Peyer's patch (tissue), 4 donors: Measurements from ENCODE around the gene OLFML2A. TPM values are rescaled to one million over a fixed set of nuclear protein-coding genes. Genes with fewer than 3 reads are reported as not detected.
A peak's percentile ranks its signal among the peaks of the same experiment; 100 is the strongest.
"Not testable (repeated sequence)": the region's sequence is repeated elsewhere in the genome, so short reads cannot be mapped to it uniquely, and the experiment has no call there.

Experiments used
- DNase-seq, 3 donors: peaks; one replicate each; pipeline ENCODE4 v3.0.0-alpha.2; 2017 to 2019
- H3K27ac ChIP-seq, 4 donors: fragments of 200-600 bp; sonication (generic); one replicate each; pipeline ENCODE4 v1.5.1; 2016 to 2019
- H3K27me3 ChIP-seq, 2 donors: fragments of 200-600 bp; sonication (generic); one replicate each; pipeline ENCODE4 v1.5.1; 2019
- H3K36me3 ChIP-seq, 3 donors: fragments of 200-600 bp; sonication (generic); one replicate each; pipeline ENCODE4 v1.5.1; 2016 to 2019
- H3K4me1 ChIP-seq, 4 donors: fragments of 200-600 bp; sonication (generic); one replicate each; pipeline ENCODE4 v1.5.1; 2016 to 2019
- H3K4me3 ChIP-seq, 4 donors: fragments of 200-600 bp; sonication (generic); 1 replicate in 3 of 4; 2 replicates in 1 of 4; pipeline ENCODE4 v1.5.1; 2016 to 2019; ENCODE audit warnings: mild to moderate bottlenecking in 1 of 4
- H3K9me3 ChIP-seq, 4 donors: fragments of 200-600 bp; sonication (generic); one replicate each; pipeline ENCODE4 v1.5.1; 2016 to 2019; ENCODE audit warnings: mild to moderate bottlenecking in 1 of 4
- POLR2A ChIP-seq, 2 donors: fragments of 450-650 bp; IDR thresholded peaks; one replicate each; pipeline ENCODE4 v1.5.1; 2017; ENCODE audit warnings: antibody characterized with exemption in 2 of 2, mild to moderate bottlenecking in 2 of 2, moderate library complexity in 2 of 2
- total RNA-seq, 4 donors: library from RNA; depleted of rRNA; stranded (reverse); fragments of >200 nt; gene quantifications; one replicate each; pipeline ENCODE4 v1.1.0, GENCODE V29; 2016
- TF ChIP-seq, protein P1 (sequence below), 6 experiments: fragments of 450-650 bp in 4 of 6; fragments of 200-600 bp in 2 of 6; sonication (generic) in 1 of 6; IDR thresholded peaks; one replicate each; pipeline ENCODE4 v1.5.1; 2017 to 2019; ENCODE audit warnings: antibody characterized with exemption in 6 of 6, mild to moderate bottlenecking in 3 of 6, moderate library complexity in 1 of 6

The OLFML2A gene
- total RNA-seq, 4 donors from 2014 or later = 0.88 to 10.0 (median 8.7) TPM

DNA sequence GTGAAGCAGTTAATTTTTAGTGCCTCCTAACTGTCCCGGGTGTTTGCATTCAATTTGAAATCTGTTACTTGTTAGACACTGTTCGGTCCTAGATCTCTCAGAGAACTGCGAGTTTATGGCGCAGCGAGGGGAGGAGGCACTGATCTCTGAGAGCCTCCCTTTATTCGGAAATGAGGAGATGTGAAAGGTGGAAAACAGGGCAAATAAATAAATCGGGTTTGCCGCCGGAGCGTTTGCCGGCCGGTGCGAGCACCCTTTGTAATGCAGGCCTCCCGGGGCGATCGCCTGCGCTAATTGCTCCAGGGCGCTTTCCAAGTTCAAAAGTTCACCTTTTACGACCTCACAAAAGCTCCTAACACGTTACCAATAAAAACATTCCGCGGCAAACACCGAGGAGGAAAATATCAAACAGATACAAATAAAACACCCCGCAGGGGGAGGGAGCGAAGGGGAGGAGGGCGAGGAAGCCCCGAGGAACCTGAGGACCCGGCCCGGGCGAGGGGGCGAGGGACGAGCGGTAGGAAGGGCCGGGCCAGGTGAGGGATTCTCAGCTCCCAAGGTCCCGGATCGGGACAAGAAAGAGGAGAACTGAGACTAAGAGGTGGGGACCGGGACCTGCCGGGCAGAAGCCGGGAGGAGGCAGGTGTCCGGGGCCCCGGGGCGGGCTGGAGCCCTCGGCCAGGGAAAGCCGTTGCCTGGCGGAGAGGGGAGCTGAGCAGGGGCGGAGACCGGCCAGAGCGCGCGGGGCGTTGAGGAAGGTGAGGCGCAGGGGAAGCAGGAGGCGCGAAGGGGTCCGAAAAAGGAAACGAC lies 7.2 kb upstream of the OLFML2A start:
- peaks cover 0 to 26% (median 12%) of the 10 kb centered on the region in 4 donors for H3K4me1 ChIP-seq
- peak; percentile 36 to 55 for TF ChIP-seq POLR2A (IDR thresholded peaks at IDR 0.05)
- TF ChIP-seq, protein P1, sequence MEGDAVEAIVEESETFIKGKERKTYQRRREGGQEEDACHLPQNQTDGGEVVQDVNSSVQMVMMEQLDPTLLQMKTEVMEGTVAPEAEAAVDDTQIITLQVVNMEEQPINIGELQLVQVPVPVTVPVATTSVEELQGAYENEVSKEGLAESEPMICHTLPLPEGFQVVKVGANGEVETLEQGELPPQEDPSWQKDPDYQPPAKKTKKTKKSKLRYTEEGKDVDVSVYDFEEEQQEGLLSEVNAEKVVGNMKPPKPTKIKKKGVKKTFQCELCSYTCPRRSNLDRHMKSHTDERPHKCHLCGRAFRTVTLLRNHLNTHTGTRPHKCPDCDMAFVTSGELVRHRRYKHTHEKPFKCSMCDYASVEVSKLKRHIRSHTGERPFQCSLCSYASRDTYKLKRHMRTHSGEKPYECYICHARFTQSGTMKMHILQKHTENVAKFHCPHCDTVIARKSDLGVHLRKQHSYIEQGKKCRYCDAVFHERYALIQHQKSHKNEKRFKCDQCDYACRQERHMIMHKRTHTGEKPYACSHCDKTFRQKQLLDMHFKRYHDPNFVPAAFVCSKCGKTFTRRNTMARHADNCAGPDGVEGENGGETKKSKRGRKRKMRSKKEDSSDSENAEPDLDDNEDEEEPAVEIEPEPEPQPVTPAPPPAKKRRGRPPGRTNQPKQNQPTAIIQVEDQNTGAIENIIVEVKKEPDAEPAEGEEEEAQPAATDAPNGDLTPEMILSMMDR (IDR thresholded peaks at IDR 0.05) = no peak
- H3K4me3 ChIP-seq = peak overlapping the region; percentile 78 to 98 (median 92)
- peak in 2 of 3 donors; percentile 76 to 81 for DNase-seq
- no peaks in the 10 kb centered on the region for H3K36me3 ChIP-seq
- H3K9me3 ChIP-seq = no peaks in the 10 kb centered on the region
- H3K27ac ChIP-seq = peak overlapping the region; percentile 13 to 88 (median 82)
- no peaks in the 10 kb centered on the region for H3K27me3 ChIP-seq

DNA sequence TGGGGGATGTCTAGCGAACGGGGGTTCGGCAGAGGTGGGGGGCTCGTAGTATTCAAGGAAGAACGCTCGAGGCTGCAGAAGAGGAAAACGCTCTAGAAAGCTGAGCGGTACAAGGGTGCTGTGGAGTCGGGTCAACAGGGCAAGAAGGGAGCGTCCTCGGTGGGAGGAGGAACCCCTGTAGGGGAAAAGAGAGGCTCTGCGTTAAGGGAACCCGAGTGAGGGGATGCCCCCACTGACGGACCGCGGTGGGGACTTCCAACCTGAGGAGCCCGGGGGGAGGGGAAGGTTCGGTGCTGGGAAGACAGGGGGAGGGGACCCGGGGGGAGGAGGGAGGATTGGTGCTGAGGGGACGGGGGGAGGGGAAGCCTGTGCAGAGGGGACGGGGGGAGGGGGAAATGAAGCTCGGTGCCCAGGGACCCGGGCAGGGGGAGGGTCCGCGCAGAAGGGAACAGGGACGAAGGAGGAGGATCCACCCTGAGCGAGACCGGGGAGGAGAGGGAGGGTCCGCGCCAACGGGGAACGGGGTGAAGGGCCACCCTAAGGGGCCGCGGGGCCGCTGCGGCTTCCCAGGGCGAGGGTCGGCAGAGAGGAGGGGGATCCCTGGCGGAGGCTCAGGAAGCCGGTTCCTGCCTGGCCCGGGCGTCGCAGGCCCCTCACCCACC lies 6.4 kb upstream of the OLFML2A start:
- Histone ChIP-seq H3K4me1 (peaks cover 0 to 26% (median 12%) of the 10 kb centered on the region in 4 donors), H3K36me3 (no peaks in the 10 kb centered on the region), H3K27ac (peak overlapping the region; percentile 58 to 88 (median 82)), H3K27me3 (no peaks in the 10 kb centered on the region), H3K4me3 (peak overlapping the region; percentile 78 to 98 (median 92)), H3K9me3 (no peaks in the 10 kb centered on the region)
- TF ChIP-seq, protein P1 (IDR thresholded peaks at IDR 0.05) = no peak
- no peak for TF ChIP-seq POLR2A (IDR thresholded peaks at IDR 0.05)
- DNase-seq = peak in 2 of 3 donors; percentile 57 to 65

DNA sequence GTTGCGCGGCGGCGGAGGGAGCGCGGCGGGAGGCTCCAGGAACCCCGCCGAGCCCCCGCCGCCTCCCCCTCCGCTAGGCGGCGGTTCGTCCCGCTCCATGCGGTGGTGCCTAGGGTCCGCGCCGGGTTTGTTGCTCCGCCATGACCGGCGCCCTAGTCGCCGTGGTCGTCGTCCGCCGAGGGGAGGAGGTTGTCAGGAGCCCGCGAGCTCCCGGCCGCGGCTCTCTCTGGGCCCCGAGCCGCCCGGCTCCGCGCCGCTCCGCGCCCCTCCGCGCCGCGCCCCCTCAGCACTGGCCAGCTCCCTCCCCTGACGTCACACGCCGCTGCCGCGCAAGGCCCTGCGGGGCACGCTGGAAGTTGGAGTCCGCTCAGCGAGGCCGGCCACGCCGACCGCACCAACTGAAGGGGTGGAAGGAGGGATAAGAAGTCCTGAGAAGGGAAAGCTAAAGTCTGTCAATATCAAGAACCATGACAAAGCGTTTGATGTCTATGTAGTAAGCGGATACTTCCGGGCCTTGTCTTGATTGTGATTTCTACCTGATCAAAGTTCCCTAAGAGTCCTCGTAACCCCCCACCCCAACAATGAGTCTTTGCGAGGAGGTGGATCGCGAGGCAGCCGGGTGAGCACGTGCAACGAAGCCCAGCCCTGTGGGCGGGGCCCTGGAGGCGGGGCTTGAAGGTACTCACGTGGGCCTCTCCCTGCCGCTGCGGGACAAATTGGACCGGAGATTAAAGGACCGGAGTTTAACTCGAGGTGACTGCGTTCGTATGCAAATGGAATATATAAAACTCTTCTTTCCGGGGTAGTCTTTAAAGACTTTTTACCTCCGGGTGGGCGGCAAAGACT lies 5.7 kb upstream of the OLFML2A start, which contains the start of gene NR6A1:
Gene NR6A1, minus strand, starts transcription at position 291 of the 846 bp plus-strand sequence.
- no peaks in the 10 kb centered on the region for H3K27me3 ChIP-seq
- H3K27ac ChIP-seq = peak within 1 kb of the TSS; percentile 58 to 88 (median 82)
- no peaks in the 10 kb centered on the region for H3K36me3 ChIP-seq
- peaks cover 0 to 26% (median 12%) of the 10 kb centered on the region in 4 donors for H3K4me1 ChIP-seq
- H3K4me3 ChIP-seq = peak within 1 kb of the TSS; percentile 78 to 98 (median 92)
- peak; percentile 45 to 70 for TF ChIP-seq POLR2A (IDR thresholded peaks at IDR 0.05)
- TF ChIP-seq, protein P1 (IDR thresholded peaks at IDR 0.05) = peak in 4 of 6 experiments; percentile 10 to 51 (median 42)
- peak; percentile 95 to 98 (median 98) for DNase-seq
- no peaks in the 10 kb centered on the region for H3K9me3 ChIP-seq

DNA sequence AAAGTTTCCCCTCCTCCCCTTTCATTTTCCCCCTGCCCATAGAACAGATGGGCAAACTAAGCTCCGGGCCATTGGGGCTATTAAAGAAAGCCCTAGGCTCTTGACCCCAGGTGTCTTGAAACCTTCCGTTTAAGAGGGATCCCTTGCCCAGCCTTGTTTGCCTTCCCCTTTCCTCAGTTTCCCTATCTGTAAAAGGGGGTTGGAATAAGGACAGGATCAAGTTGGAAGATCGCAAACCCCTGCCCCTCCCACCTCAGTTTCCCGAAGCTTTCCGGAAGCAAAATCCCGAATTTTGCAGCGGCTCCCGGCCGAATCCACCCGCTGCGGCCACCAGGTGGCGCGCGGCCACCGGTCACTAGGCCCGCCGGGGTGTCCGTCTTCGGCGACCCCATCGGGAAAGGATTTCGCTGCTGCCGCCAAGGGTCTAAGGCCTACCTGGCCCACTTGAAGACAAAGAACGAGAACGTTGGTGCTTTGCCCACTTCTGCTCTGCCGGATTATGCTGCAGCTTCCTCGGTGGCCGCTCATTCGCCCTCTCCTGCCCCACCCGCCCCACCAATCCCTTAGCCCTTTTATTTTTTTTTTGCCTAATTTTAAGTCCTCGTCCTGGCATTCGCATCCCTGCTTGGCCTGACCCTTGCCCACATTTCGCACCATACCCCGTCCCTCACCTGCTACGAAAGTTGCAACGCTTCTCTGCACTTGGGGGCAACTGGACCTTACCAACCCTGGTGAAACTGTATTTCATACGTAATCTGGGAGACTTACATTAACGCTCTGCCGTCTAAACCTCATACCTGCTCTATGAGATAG lies 4.9 kb upstream of the OLFML2A start:
- peaks cover 0 to 4% of the 10 kb centered on the region in 2 donors for H3K27me3 ChIP-seq
- DNase-seq = peak; percentile 39 to 83 (median 77)
- peak overlapping the region; percentile 78 to 98 (median 92) for H3K4me3 ChIP-seq
- no peaks in the 10 kb centered on the region for H3K36me3 ChIP-seq
- H3K27ac ChIP-seq = peak overlapping the region; percentile 11 to 88 (median 82)
- TF ChIP-seq, protein P1 (IDR thresholded peaks at IDR 0.05) = peak; percentile 89 to 95 (median 92)
- no peak for TF ChIP-seq POLR2A (IDR thresholded peaks at IDR 0.05)
- H3K4me1 ChIP-seq = peaks cover 0 to 32% (median 18%) of the 10 kb centered on the region in 4 donors
- H3K9me3 ChIP-seq = no peaks in the 10 kb centered on the region

DNA sequence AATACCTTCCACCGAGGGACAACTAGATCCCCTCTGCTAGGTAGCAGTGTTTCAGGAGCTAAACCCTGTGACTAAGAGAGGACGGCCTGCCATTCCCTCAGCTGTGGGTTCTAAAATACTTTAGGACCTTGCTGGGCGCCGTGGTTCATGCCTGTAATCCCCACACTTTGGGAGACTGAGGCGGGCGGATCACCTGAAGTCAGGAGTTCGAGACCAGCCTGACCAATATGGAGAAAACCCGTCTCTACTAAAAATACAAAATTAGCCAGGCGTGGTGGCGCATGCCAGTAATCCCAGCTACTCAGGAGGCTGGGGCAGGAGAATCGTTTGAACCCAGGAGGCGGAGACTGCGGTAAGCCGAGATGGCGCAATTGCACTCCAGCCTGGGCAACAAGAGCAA lies 4.1 kb upstream of the OLFML2A start:
- DNase-seq = peak in 2 of 3 donors; percentile 10 to 43
- H3K27ac ChIP-seq, H3K4me3 ChIP-seq, H3K9me3 ChIP-seq, H3K36me3 ChIP-seq, H3K27me3 ChIP-seq: not testable (repeated sequence)
- peaks cover 0 to 32% (median 20%) of the 10 kb centered on the region in 4 donors for H3K4me1 ChIP-seq
